GM18511 (cell line): ENCODE data around the gene CBR1.
A peak's percentile ranks its signal among the peaks of the same experiment; 100 is the strongest.
"Not testable (repeated sequence)": the region's sequence is repeated elsewhere in the genome, so short reads cannot be mapped to it uniquely, and the experiment has no call there.

ENCODE experiments used
- ATAC-seq: cut with Tn5 transposase; IDR thresholded peaks from one replicate; pipeline ENCODE4 v1.9.1; 2021; ENCODE audit warnings: mild to moderate bottlenecking, moderate library complexity; ENCODE audit not compliant: unreplicated experiment

CBR1 gene

DNA sequence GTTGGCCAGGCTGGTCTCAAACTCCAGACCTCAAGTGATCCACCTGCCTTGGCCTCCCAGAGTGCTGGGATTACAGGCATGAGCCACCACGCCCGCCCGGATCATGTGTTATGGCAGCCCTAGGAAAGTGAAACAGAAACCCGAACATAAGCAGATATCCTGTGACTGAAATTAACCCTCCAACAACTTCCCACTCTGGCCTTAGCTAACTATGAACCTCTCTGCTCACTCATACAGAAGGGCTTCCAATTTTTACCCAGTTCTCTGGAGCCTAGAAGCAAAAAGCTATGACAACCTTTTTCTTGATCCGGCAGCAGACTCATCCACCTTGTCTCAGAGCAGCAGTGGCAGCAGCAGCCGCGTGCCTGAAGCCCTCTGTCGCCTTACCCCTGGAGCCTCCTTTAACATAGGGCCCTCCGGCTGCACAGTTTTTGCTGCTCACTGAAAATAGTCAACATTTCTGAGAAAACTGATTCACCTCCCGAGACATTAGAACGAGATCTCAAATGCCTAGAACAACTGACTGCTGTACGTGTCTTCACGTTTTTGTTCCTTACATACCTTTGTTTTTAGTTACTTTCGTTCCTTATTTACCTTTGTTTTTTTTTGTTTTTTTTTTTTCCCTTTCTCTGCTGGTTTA is 9.3 kb downstream of the CBR1 start:
- peak; percentile 72 for ATAC-seq

GRCh38 chr21:36079671-36080070 is 9.8 kb downstream of the CBR1 start:
- ATAC-seq = no peak

GRCh38 chr21:36080386-36080785 is 10.6 kb downstream of the CBR1 start:
- no peak for ATAC-seq

GRCh38 chr21:36082237-36082664 is 12.4 kb downstream of the CBR1 start:
- no peak for ATAC-seq

GRCh38 chr21:36087362-36088138 is 17.7 kb downstream of the CBR1 start:
- ATAC-seq = no peak

DNA sequence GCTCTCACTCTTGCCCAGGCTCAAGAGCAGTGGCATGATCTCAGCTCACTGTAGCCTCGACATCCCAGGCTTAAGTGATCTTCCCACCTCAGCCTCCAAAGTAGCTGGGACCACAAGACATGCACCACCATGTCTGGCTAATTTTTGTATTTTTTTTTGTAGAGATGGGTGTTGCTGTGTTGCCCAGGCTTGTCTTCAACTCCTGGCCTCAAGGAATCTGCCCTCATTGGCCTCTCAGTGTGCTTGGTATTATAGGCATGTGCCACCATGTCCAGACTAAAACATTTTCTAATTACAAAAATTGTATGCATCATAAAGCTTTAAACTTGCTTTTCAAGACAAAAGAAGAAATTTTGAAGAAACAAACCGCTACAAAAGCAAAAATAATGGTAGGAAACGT is 20.1 kb downstream of the CBR1 start:
- ATAC-seq = no peak

DNA sequence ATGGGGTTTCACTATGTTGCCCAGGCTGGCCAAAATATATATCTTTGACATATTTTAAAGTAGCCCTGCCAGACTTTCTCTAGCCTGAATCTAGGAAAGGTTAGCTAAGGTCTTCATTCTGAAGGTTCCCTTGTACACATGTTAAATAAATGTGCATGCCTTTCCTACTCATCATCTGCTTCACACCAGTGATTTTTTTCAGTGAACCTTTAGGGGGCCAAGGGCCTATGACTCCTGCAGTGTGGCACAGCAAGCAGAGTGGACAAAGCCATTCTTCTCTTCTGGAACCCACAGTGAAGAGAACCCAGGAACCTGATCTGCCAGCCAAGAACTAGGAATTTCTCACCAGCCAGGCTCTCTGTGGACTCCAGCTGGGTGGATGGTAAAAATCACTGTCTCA is 22.9 kb downstream of the CBR1 start:
- no peak for ATAC-seq

DNA sequence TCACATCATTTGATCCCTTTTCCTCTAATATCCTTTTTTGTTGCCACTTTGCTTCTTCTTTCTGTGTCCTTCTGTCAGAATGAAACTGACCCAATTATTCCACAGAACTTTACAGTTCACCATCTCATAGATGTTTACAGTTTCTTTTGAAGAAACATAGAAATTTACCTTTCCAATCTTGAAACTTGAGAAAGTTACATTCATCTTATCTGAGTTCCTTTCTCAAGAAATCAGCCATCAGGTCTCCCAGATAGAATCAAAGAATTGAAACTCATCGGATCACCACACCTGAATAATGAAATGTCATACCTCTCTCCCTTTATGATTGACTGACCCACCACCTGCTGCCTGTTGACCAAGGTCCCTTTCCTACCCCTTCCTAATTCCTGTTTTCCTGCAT is 23.7 kb downstream of the CBR1 start:
- ATAC-seq = no peak

DNA sequence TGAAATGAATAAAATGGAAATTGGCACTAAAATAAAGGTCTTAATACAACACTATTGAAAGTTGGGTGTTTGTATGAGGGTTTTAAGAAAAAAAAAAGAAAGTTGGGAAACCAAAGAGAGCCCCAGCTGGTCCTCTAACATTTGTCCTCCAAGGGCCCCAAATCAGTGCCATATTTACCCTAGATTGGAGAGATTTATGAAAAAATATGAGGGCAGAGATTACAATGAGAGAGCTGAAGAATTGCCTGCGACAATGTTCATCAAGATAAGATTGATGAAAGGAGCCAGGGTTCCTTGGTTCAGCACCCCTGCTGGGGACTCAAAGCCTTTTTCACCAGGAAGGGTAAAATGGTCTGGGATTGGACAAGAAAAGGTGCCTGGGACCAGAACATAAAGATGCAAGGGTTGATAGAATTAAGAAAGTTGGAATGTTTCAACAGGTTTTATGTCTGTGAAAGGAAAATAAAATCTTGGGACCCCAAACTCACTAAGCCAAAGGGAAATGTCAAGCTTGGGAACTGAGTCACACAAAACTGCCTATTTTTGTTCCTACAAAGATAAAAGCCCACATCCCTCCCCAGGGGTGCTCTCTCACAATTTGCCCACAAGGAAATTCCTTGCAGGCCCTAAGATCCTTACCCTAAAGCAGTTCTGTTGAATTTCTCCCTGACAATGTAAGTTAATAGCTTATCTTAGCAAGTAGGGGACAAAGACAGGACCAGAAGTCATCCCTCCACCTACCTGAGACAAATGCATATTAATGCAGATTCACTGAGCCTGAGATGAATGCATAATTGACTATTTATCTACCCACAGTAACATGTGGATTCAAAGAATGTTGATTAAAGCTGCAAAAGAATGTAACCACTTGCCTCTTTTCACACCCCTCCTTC is 26.8 kb downstream of the CBR1 start:
- ATAC-seq = no peak

- peak; percentile 88 for ATAC-seq
These were observed 27.8 kb downstream of the CBR1 start for GRCh38 chr21:36097427-36098181.

GRCh38 chr21:36098182-36098532 is 28.3 kb downstream of the CBR1 start:
- no peak for ATAC-seq

DNA sequence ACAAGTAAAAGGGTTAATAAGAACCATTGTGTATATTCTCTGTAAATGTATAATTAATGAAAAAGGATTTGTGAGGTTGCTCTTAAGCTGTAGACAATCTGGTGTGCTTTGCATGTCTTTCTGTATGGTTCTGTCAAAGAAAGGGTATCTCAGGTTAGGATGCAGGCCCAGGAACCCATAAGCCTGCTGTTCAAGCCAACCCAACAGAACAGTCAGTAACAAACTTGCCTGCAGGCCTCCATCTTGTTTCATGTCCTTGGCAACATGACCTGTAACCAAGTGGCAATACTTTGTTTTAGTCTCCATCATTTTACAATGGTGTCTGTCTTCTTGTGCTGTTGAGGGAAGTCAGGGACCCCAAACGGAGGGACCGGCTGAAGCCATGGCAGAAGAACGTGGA is 29.2 kb downstream of the CBR1 start:
- ATAC-seq = no peak

- not testable (repeated sequence) for ATAC-seq
These were observed 29.9 kb downstream of the CBR1 start for GRCh38 chr21:36099695-36100211.

DNA sequence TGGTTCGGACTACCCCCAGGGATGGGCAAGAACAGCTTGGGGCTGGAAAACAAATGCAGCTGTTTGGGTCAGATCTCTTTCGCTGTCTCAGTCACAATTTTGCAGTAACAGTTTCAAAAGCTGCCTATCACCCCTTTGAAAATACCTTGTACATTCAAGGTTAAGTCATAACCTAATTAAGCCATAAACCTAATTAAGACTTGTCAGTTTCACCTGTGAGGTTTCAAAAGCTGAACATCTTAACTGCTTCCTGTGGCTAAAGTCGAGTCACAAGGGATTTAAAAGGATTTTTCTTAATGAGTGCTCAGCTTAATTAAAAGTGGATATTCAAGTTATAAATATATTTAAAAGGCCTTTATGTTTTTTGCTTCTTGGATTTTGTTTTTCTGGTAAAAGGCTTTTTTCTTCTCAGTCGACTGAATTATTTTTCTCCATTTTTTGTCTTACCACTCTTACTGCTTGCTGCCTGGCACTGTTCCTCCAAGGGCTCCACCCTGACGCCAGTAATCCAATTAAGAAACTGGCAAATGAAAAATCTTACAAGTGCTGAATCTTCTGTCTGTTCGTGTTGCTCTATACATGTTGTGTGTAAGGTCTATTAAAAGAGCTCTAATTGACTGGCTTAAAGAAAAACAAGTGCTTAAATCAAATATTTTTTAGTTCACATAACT is 31.3 kb downstream of the CBR1 start:
- no peak for ATAC-seq

DNA sequence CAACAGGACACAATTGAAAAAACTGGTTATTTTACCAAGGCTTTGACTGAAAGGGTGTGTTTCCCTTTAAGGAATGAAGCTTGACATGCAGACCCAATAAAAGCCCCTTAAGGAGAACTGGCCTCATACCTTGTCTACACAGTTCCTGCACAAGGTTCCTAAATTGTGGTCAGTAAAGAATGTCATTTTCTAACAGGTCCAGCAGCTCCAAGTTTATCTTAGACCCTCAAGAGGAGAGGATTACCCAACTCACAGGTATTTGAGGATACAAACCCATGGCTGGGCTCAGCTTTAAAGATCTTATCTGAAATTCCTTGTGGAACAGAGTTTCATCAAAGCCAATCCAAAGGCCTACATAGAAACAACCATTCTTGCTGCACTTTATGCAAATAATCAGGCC is 33.6 kb downstream of the CBR1 start:
- ATAC-seq = no peak

DNA sequence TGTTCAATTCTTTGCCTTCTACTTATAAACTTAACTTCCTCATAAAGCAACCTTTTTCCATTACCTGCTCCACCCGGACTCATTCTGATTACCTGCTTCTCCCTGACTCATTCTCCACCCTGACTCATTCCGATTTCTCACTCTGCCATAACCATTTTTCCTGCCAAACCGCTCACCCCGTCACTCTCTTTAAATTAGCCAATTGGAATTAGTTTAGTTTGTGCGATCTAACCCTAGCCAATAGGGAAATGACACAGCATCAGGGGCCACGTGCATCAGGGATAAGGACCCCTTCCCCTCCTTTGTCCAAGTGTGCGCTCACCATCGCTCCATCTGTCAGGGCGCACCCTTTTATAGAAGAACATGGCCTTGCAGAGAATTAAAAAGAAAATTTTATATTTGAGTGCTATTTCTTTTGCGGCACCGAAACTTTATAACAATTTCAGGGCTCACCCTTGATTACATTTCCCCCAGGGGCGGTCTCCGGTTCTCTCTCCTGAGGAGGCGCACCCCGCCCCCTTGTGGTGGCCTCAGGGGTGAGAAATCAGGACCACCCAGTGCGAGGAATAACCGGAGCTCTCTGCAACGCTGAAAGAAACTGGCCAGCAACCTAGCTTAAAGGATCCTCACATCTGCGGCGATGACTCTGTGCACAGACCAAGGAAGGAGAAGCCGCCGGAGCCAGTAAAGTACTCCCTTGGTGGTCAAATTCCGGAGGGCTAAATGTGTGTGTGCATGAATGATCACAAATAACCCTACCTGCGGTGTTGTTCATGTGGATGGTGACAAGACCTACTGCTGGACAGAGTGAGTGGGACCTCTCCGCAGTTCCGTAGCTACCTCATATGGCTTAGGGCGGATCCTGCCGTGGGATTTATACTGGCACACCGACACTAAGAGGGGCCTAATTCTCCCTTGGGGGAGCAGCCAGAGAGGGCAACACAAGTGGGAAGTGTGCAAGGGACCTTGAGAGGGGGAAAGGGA is 34.8 kb downstream of the CBR1 start:
- no peak for ATAC-seq

DNA sequence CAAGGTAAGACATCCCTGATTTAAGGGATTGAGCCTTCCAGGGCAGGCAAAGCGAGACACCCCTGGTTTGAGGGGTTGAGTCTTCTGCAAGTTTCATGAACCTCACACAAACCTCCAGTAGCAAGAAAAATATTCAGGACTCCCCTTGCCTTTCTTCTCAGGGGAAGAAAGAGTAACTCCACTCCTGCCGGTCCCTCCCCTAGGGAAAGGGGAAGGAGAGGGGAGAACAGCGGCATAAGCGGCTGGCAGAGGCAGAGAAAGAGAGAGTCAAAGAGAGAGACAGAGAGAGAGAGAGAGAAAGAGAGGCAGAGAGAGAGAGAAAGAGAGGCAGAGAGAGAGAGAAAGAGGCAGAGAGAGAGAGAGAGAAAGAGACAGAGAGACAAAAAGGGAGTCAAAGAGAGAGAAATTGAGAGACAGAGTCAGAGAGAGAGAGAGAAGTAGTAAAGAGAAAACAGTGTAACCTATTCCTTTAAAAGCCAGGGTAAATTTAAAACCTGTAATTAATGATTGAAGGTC is 35.6 kb downstream of the CBR1 start:
- ATAC-seq = no peak

GRCh38 chr21:36109868-36110267 is 40.0 kb downstream of the CBR1 start:
- no peak for ATAC-seq

DNA sequence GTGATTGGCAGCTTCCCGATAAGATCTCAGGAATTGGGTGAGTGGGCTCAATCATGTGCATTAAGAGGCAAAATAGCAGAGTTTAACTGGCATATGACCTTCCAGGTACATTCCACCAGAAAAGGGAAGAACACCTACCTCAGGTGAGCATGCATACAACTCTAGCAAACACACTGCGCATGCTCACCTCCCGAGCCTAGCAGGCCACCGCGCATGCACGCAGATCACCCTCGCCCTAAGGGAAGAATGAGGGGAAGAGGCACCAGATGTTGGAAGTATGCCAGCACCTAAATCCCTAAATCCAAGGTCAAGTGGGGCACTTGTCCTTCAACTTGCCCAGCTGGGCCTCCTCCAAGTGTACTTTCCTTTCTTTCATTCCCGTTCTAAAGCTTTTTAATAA is 41.4 kb downstream of the CBR1 start:
- no peak for ATAC-seq
